ENCODE results near the gene STK32B.

Gene STK32B

GRCh38 chr4:5387457-5387856 is 336.2 kb downstream of the STK32B start:
- Mint-ChIP-seq H3K4me3 (no peak overlapping the region), H3K4me1 (no peaks in the 10 kb centered on the region), H3K27me3 (ENCODE audit: low read depth, poor library complexity) (peaks cover 12% of the 10 kb centered on the region), H3K27ac (no peak overlapping the region), H3K9me3 (no peaks in the 10 kb centered on the region), H3K36me3 (ENCODE audit: low read depth) (no peaks in the 10 kb centered on the region)
- TF ChIP-seq CTCF (IDR thresholded peaks at IDR 0.05): no peak
- no peak for DNase-seq

- peaks cover 19% of the 10 kb centered on the region for H3K27me3 Mint-ChIP-seq (ENCODE audit: low read depth, poor library complexity)
- H3K27ac Mint-ChIP-seq: no peak overlapping the region
- no peak overlapping the region for H3K4me3 Mint-ChIP-seq
- no peaks in the 10 kb centered on the region for H3K36me3 Mint-ChIP-seq (ENCODE audit: low read depth)
- H3K9me3 Mint-ChIP-seq: no peaks in the 10 kb centered on the region
- no peak for TF ChIP-seq CTCF (IDR thresholded peaks at IDR 0.05)
- no peak for DNase-seq
- H3K4me1 Mint-ChIP-seq: no peaks in the 10 kb centered on the region
Observed at GRCh38 chr4:5389756-5390310, 338.6 kb downstream of the STK32B start.

GRCh38 chr4:5391492-5391891 is 340.2 kb downstream of the STK32B start:
- DNase-seq: no peak
- H3K27me3 Mint-ChIP-seq (ENCODE audit: low read depth, poor library complexity): peaks cover 8% of the 10 kb centered on the region
- H3K9me3 Mint-ChIP-seq: no peaks in the 10 kb centered on the region
- H3K4me3 Mint-ChIP-seq: no peak overlapping the region
- no peaks in the 10 kb centered on the region for H3K4me1 Mint-ChIP-seq
- H3K36me3 Mint-ChIP-seq (ENCODE audit: low read depth): no peaks in the 10 kb centered on the region
- no peak for TF ChIP-seq CTCF (IDR thresholded peaks at IDR 0.05)
- H3K27ac Mint-ChIP-seq: no peak overlapping the region

GRCh38 chr4:5393911-5394513 is 342.7 kb downstream of the STK32B start:
- no peak overlapping the region for H3K27ac Mint-ChIP-seq

GRCh38 chr4:5395781-5396180 is 344.5 kb downstream of the STK32B start:
- no peak for TF ChIP-seq CTCF (IDR thresholded peaks at IDR 0.05)
- Mint-ChIP-seq H3K27ac (no peak overlapping the region), H3K9me3 (no peaks in the 10 kb centered on the region), H3K4me1 (no peaks in the 10 kb centered on the region), H3K36me3 (ENCODE audit: low read depth) (no peaks in the 10 kb centered on the region), H3K27me3 (ENCODE audit: low read depth, poor library complexity) (peaks cover 15% of the 10 kb centered on the region), H3K4me3 (no peak overlapping the region)
- no peak for DNase-seq

More at GRCh38 chr4:5393911-5394513, 342.7 kb downstream of the STK32B start:
- no peaks in the 10 kb centered on the region for H3K4me1 Mint-ChIP-seq
- no peak overlapping the region for H3K4me3 Mint-ChIP-seq
- TF ChIP-seq CTCF (IDR thresholded peaks at IDR 0.05): no peak
- no peaks in the 10 kb centered on the region for H3K9me3 Mint-ChIP-seq
- DNase-seq: no peak
- H3K27me3 Mint-ChIP-seq (ENCODE audit: low read depth, poor library complexity): peaks cover 11% of the 10 kb centered on the region
- no peaks in the 10 kb centered on the region for H3K36me3 Mint-ChIP-seq (ENCODE audit: low read depth)

- Mint-ChIP-seq H3K4me3 (no peak overlapping the region), H3K27ac (no peak overlapping the region), H3K36me3 (ENCODE audit: low read depth) (no peaks in the 10 kb centered on the region), H3K27me3 (ENCODE audit: low read depth, poor library complexity) (peaks cover 15% of the 10 kb centered on the region), H3K9me3 (peaks cover 9% of the 10 kb centered on the region), H3K4me1 (no peaks in the 10 kb centered on the region)
- DNase-seq: no peak
- TF ChIP-seq CTCF (IDR thresholded peaks at IDR 0.05): no peak
Observed at GRCh38 chr4:5398056-5398455, 346.8 kb downstream of the STK32B start.

All from nephron progenitor cell (in vitro differentiated cells).